RWPE2 (cell line): ENCODE measurements around the gene ACD.

Experiments
- ATAC-seq: fragments of 200-7000 bp; cut with Tn5 transposase; 3 replicates; pipeline ENCODE4 v1.9.1; 2021; ENCODE audit warnings: low read depth
- DNase-seq: peaks from one replicate; pipeline ENCODE4 v3.0.0-alpha.2; 2020; ENCODE audit warnings: low spot score
- H3K27ac ChIP-seq: fragments of 450-650 bp; 2 replicates; pipeline ENCODE4 v1.5.1; 2017; ENCODE audit warnings: mild to moderate bottlenecking; ENCODE audit not compliant: poor library complexity, severe bottlenecking
- H3K27me3 ChIP-seq: fragments of 250-450 bp; sonication (Bioruptor Pico); 2 replicates; pipeline ENCODE4 v1.5.1; 2021; ENCODE audit warnings: mild to moderate bottlenecking, moderate library complexity; ENCODE audit not compliant: insufficient read depth, poor library complexity, severe bottlenecking
- H3K36me3 ChIP-seq: fragments of 250-450 bp; sonication (Bioruptor Pico); 2 replicates; pipeline ENCODE4 v1.5.1; 2020; ENCODE audit warnings: low read depth, mild to moderate bottlenecking, moderate library complexity
- H3K4me1 ChIP-seq: fragments of 250-450 bp; sonication (Bioruptor Pico); 2 replicates; pipeline ENCODE4 v1.5.1; 2021; ENCODE audit warnings: mild to moderate bottlenecking, moderate library complexity; ENCODE audit not compliant: insufficient read depth, poor library complexity, severe bottlenecking
- H3K4me3 ChIP-seq: fragments of 250-450 bp; sonication (Bioruptor Pico); 2 replicates; pipeline ENCODE4 v1.5.1; 2021; ENCODE audit warnings: mild to moderate bottlenecking, moderate library complexity; ENCODE audit not compliant: severe bottlenecking
- H3K9me3 ChIP-seq: fragments of 250-450 bp; sonication (Bioruptor Pico); 2 replicates; pipeline ENCODE4 v1.5.1; 2021; ENCODE audit warnings: mild to moderate bottlenecking, moderate library complexity; ENCODE audit not compliant: severe bottlenecking
- TF ChIP-seq, protein P1 (sequence below): fragments of 450-650 bp; IDR thresholded peaks from one replicate; pipeline ENCODE4 v1.5.1; 2017; ENCODE audit warnings: mild to moderate bottlenecking, moderate library complexity; ENCODE audit not compliant: poor library complexity, severe bottlenecking

Gene ACD

GRCh38 chr16:67608364-67608763 lies 51.7 kb downstream of the ACD start:
- Histone ChIP-seq H3K4me1 (no peaks in the 10 kb centered on the region), H3K36me3 (peaks cover 25% of the 10 kb centered on the region), H3K27me3 (no peaks in the 10 kb centered on the region), H3K4me3 (no peak overlapping the region), H3K9me3 (no peaks in the 10 kb centered on the region), H3K27ac (no peak overlapping the region)
- DNase-seq (no peak), ATAC-seq (no peak)
- TF ChIP-seq, protein P1, sequence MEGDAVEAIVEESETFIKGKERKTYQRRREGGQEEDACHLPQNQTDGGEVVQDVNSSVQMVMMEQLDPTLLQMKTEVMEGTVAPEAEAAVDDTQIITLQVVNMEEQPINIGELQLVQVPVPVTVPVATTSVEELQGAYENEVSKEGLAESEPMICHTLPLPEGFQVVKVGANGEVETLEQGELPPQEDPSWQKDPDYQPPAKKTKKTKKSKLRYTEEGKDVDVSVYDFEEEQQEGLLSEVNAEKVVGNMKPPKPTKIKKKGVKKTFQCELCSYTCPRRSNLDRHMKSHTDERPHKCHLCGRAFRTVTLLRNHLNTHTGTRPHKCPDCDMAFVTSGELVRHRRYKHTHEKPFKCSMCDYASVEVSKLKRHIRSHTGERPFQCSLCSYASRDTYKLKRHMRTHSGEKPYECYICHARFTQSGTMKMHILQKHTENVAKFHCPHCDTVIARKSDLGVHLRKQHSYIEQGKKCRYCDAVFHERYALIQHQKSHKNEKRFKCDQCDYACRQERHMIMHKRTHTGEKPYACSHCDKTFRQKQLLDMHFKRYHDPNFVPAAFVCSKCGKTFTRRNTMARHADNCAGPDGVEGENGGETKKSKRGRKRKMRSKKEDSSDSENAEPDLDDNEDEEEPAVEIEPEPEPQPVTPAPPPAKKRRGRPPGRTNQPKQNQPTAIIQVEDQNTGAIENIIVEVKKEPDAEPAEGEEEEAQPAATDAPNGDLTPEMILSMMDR = no peak
